B cell (primary cell): ENCODE data around the gene TGM6.

Experiments
- EZH2 ChIP-seq: IDR thresholded peaks from 2 replicates; pipeline ENCODE4 v1.6.1; 2012; ENCODE audit warnings: borderline replicate concordance, low read depth, mild to moderate bottlenecking, moderate library complexity, low read length; ENCODE audit not compliant: insufficient read depth, poor library complexity, severe bottlenecking
- TF ChIP-seq, protein P1 (sequence below): fragments of 200-600 bp; IDR thresholded peaks from one replicate; pipeline ENCODE4 v1.8.0; 2022; ENCODE audit warnings: antibody characterized with exemption, mild to moderate bottlenecking

DNA sequence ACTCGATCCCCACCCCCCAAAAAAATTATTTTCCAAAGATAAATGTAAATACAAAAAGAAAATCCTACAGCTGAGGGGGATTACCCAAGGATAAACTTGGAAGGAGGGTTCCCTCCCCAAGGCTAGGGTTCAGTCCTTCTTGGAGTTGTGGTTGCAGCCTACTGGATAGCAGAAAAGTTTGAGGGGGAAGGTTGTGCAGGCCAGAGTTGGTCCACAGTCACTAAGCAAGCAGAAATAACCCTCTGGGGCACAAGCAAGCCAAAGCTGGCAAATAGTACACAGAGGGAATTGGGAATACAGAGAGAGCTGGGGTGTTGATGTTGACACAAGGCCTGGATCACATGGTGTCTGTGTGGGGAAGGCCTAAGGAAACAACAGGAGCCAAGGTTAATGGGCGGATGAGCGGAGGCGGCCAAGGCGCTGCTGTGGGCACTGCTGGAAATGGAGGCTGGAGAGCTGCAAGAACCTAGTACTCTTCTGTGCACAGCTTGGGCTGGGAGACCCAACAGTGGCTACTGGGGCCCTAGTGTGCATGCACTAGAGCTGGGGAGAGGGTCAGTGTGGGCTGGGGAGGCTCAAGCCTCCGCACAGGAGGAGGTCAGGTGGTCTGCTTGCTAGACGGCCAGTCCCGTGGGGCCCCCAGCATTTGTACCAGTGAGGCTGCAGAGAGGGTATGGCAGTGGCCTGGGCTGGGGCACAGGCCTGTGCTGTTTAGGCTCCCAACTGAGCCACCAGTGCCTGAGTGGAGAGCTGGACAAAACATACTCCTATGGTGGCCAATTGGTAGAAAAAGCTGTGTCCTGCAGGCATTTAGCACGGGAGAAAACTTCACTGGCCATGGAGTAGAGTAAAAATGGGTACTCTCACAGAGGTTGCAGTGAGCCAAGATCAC lies 95.4 kb downstream of the TGM6 start:
- TF ChIP-seq EZH2, result no peak
- TF ChIP-seq, protein P1, sequence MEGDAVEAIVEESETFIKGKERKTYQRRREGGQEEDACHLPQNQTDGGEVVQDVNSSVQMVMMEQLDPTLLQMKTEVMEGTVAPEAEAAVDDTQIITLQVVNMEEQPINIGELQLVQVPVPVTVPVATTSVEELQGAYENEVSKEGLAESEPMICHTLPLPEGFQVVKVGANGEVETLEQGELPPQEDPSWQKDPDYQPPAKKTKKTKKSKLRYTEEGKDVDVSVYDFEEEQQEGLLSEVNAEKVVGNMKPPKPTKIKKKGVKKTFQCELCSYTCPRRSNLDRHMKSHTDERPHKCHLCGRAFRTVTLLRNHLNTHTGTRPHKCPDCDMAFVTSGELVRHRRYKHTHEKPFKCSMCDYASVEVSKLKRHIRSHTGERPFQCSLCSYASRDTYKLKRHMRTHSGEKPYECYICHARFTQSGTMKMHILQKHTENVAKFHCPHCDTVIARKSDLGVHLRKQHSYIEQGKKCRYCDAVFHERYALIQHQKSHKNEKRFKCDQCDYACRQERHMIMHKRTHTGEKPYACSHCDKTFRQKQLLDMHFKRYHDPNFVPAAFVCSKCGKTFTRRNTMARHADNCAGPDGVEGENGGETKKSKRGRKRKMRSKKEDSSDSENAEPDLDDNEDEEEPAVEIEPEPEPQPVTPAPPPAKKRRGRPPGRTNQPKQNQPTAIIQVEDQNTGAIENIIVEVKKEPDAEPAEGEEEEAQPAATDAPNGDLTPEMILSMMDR, result no peak
